ENCODE results near the gene MAP4K3. TPM values are rescaled to one million over a fixed set of nuclear protein-coding genes. Genes with fewer than 3 reads are reported as not detected.

Gene MAP4K3
- total RNA-seq, 2 experiments from 2014 or later: 12.4 to 17.5 TPM

- Histone ChIP-seq H3K4me3 (ENCODE audit: low read depth, low read length, poor library complexity, severe bottlenecking) (no peak overlapping the region), H3K9me2 (ENCODE audit: insufficient read depth, low read length) (no peaks in the 10 kb centered on the region), H3K36me3 (ENCODE audit: insufficient read depth, low read length) (no peaks in the 10 kb centered on the region), H3K4me2 (ENCODE audit: low read length) (no peak overlapping the region), H2AFZ (ENCODE audit: low read length) (no peak overlapping the region), H3K27ac (ENCODE audit: low read depth, low read length, poor library complexity, severe bottlenecking) (no peak overlapping the region), H4K20me1 (ENCODE audit: insufficient read depth, low read length) (no peaks in the 10 kb centered on the region; the same call in 1 of the 2 replicates), H3K4me1 (ENCODE audit: insufficient read depth, low read length, poor library complexity, severe bottlenecking) (no peaks in the 10 kb centered on the region), H3K9me3 (ENCODE audit: low read length) (no peaks in the 10 kb centered on the region), H3K79me2 (ENCODE audit: insufficient read depth, low read depth, low read length) (peaks cover 62% of the 10 kb centered on the region)
- DNase-seq (ENCODE audit: low spot score): no peak
- BruUV-seq (replicated peaks): no TSS peak
- no peak for TF ChIP-seq EZH2phosphoT487 (IDR thresholded peaks at IDR 0.05; ENCODE audit: borderline replicate concordance, low read depth, low read length)
- no peak for TF ChIP-seq CTCF (conservative IDR thresholded peaks at IDR 0.05; ENCODE audit: low read length)
- ChIA-PET POLR2A (interaction anchor here (1.2 to 1.9 kb wide), 3 partner anchors 10 to 25 kb away, joined by 3 to 8 read pairs (median 3); no protein-coding TSS in a partner anchor), CTCF (ENCODE audit: unreplicated experiment) (no interaction called here)
- intact Hi-C loops (cut with micrococcal nuclease; ENCODE audit: unreplicated experiment): no loop called here
These were observed 17.5 kb downstream of the MAP4K3 start for GRCh38 chr2:39419282-39420223.

GRCh38 chr2:39418491-39418890 is 18.6 kb downstream of the MAP4K3 start:
- no peaks in the 10 kb centered on the region for H3K9me2 ChIP-seq (ENCODE audit: insufficient read depth, low read length)
- peaks cover 60% of the 10 kb centered on the region for H3K79me2 ChIP-seq (ENCODE audit: insufficient read depth, low read depth, low read length)
- peaks cover under 1% of the 10 kb centered on the region; the same call in 1 of the 2 replicates for H4K20me1 ChIP-seq (ENCODE audit: insufficient read depth, low read length)
- BruUV-seq (replicated peaks): no TSS peak
- no peaks in the 10 kb centered on the region for H3K36me3 ChIP-seq (ENCODE audit: insufficient read depth, low read length)
- no peak overlapping the region for H3K4me3 ChIP-seq (ENCODE audit: low read depth, low read length, poor library complexity, severe bottlenecking)
- ChIA-PET POLR2A (interaction anchor here (1.2 to 1.9 kb wide), 2 partner anchors 9 to 24 kb away, joined by 3 to 8 read pairs; no protein-coding TSS in a partner anchor), CTCF (ENCODE audit: unreplicated experiment) (no interaction called here)
- H3K27ac ChIP-seq (ENCODE audit: low read depth, low read length, poor library complexity, severe bottlenecking): no peak overlapping the region
- H3K4me2 ChIP-seq (ENCODE audit: low read length): no peak overlapping the region
- no peaks in the 10 kb centered on the region for H3K4me1 ChIP-seq (ENCODE audit: insufficient read depth, low read length, poor library complexity, severe bottlenecking)
- intact Hi-C loops (cut with micrococcal nuclease; ENCODE audit: unreplicated experiment): no loop called here
- no peak for DNase-seq (ENCODE audit: low spot score)
- TF ChIP-seq EZH2phosphoT487 (IDR thresholded peaks at IDR 0.05; ENCODE audit: borderline replicate concordance, low read depth, low read length) (no peak), CTCF (conservative IDR thresholded peaks at IDR 0.05; ENCODE audit: low read length) (no peak)
- H2AFZ ChIP-seq (ENCODE audit: low read length): no peak overlapping the region
- no peaks in the 10 kb centered on the region for H3K9me3 ChIP-seq (ENCODE audit: low read length)

GRCh38 chr2:39416140-39416539 is 20.9 kb downstream of the MAP4K3 start:
- 0 out of 2 replicates have a peak, but pooled peaks cover 6% of the 10 kb centered on the region for H4K20me1 ChIP-seq (ENCODE audit: insufficient read depth, low read length)
- TF ChIP-seq EZH2phosphoT487 (IDR thresholded peaks at IDR 0.05; ENCODE audit: borderline replicate concordance, low read depth, low read length): no peak
- TF ChIP-seq CTCF (conservative IDR thresholded peaks at IDR 0.05; ENCODE audit: low read length): no peak
- no peaks in the 10 kb centered on the region for H3K36me3 ChIP-seq (ENCODE audit: insufficient read depth, low read length)
- intact Hi-C loops (cut with micrococcal nuclease; ENCODE audit: unreplicated experiment): no loop called here
- no peak overlapping the region for H3K27ac ChIP-seq (ENCODE audit: low read depth, low read length, poor library complexity, severe bottlenecking)
- H2AFZ ChIP-seq (ENCODE audit: low read length): no peak overlapping the region
- BruUV-seq (replicated peaks): no TSS peak
- ChIA-PET CTCF (ENCODE audit: unreplicated experiment) (no interaction called here), POLR2A (interaction anchor here (0.6 to 1.0 kb wide), 2 partner anchors 12 to 16 kb away, joined by 3 to 6 read pairs; no protein-coding TSS in a partner anchor)
- no peak overlapping the region for H3K4me2 ChIP-seq (ENCODE audit: low read length)
- H3K9me3 ChIP-seq (ENCODE audit: low read length): no peaks in the 10 kb centered on the region
- H3K9me2 ChIP-seq (ENCODE audit: insufficient read depth, low read length): no peaks in the 10 kb centered on the region
- DNase-seq (ENCODE audit: low spot score): no peak
- H3K4me1 ChIP-seq (ENCODE audit: insufficient read depth, low read length, poor library complexity, severe bottlenecking): peaks cover 5% of the 10 kb centered on the region
- H3K4me3 ChIP-seq (ENCODE audit: low read depth, low read length, poor library complexity, severe bottlenecking): no peak overlapping the region
- peaks cover 53% of the 10 kb centered on the region for H3K79me2 ChIP-seq (ENCODE audit: insufficient read depth, low read depth, low read length)
